RPMI7951 (cell line): ENCODE data around the gene HSD11B1L. TPM values are rescaled to one million over a fixed set of nuclear protein-coding genes. Genes with fewer than 3 reads are reported as not detected.
A peak's percentile ranks its signal among the peaks of the same experiment; 100 is the strongest.

ENCODE experiments used
- DNase-seq: peaks from one replicate; pipeline ENCODE4 v3.0.0-alpha.2; 2012; ENCODE audit warnings: low read depth
- total RNA-seq: library from RNA; depleted of rRNA; stranded (reverse); fragments of >200 nt; shearing (Covaris generic); gene quantifications from 2 replicates; pipeline ENCODE4 v1.2.3, GENCODE V29; 2014; rRNA removed

Gene HSD11B1L
- total RNA-seq = 9.5 and 22.4 TPM in 2 replicates

GRCh38 chr19:5680437-5681368, at the start of gene HSD11B1L, which contains the start of gene MICOS13:
TSS of gene HSD11B1L (plus strand) at chr19:5681027. CDS start at chr19:5684833, 3,806 bp downstream.
TSS of gene MICOS13 (minus strand) at chr19:5680516. CDS start at chr19:5680486, 30 bp downstream.
- DNase-seq = peak; percentile 98

GRCh38 chr19:5631567-5632240, 49.1 kb upstream of the HSD11B1L start:
- DNase-seq = no peak

GRCh38 chr19:5632241-5632612, 48.6 kb upstream of the HSD11B1L start:
- no peak for DNase-seq

GRCh38 chr19:5632657-5633056, 48.2 kb upstream of the HSD11B1L start:
- no peak for DNase-seq

- DNase-seq = no peak
These were observed 45.4 kb upstream of the HSD11B1L start for GRCh38 chr19:5635427-5635826.

- no peak for DNase-seq
These were observed 42.9 kb upstream of the HSD11B1L start for GRCh38 chr19:5637971-5638370.

- DNase-seq = no peak
These were observed 39.7 kb upstream of the HSD11B1L start for GRCh38 chr19:5641171-5641570.

- no peak for DNase-seq
These were observed 38.6 kb upstream of the HSD11B1L start for GRCh38 chr19:5642204-5642603.

- no peak for DNase-seq
These were observed 37.8 kb upstream of the HSD11B1L start for GRCh38 chr19:5643060-5643459.

GRCh38 chr19:5644037-5644436, 36.8 kb upstream of the HSD11B1L start:
- no peak for DNase-seq

GRCh38 chr19:5645409-5645808, 35.4 kb upstream of the HSD11B1L start:
- no peak for DNase-seq

- DNase-seq = no peak
These were observed 34.1 kb upstream of the HSD11B1L start for GRCh38 chr19:5646703-5647102.

GRCh38 chr19:5648464-5648863, 32.4 kb upstream of the HSD11B1L start:
- DNase-seq = no peak

- no peak for DNase-seq
These were observed 29.5 kb upstream of the HSD11B1L start for GRCh38 chr19:5651361-5651760.

- DNase-seq = no peak
These were observed 28.6 kb upstream of the HSD11B1L start for GRCh38 chr19:5652261-5652660.

- DNase-seq = no peak
These were observed 25.9 kb upstream of the HSD11B1L start for GRCh38 chr19:5654931-5655330.

GRCh38 chr19:5655412-5655811, 25.4 kb upstream of the HSD11B1L start:
- no peak for DNase-seq

- DNase-seq = no peak
These were observed 19.3 kb upstream of the HSD11B1L start for GRCh38 chr19:5661483-5661882.

GRCh38 chr19:5663904-5664303, 16.9 kb upstream of the HSD11B1L start:
- DNase-seq = no peak

GRCh38 chr19:5664515-5664914, 16.3 kb upstream of the HSD11B1L start:
- DNase-seq = no peak

- peak; percentile 45 for DNase-seq
These were observed 14.9 kb upstream of the HSD11B1L start for GRCh38 chr19:5665781-5666513.
